ENCODE measurements around the gene STXBP1.

STXBP1 gene

GRCh38 chr9:127712371-127712770 lies 100.3 kb downstream of the STXBP1 start:
- no peak for DNase-seq (ENCODE audit: low read depth in 3 of 3, low spot score in 1 of 3)

GRCh38 chr9:127712867-127713266 lies 100.8 kb downstream of the STXBP1 start:
- no peak for DNase-seq (ENCODE audit: low read depth in 3 of 3, low spot score in 1 of 3)

- DNase-seq (ENCODE audit: low read depth in 3 of 3, low spot score in 1 of 3): no peak
These were observed 102.1 kb downstream of the STXBP1 start for GRCh38 chr9:127714020-127714750.

GRCh38 chr9:127714951-127715469 lies 102.9 kb downstream of the STXBP1 start:
- no peak for DNase-seq (ENCODE audit: low read depth in 3 of 3, low spot score in 1 of 3)

- peak; percentile 83 to 95 (median 86) for DNase-seq (ENCODE audit: low read depth in 3 of 3, low spot score in 1 of 3)
These were observed 103.6 kb downstream of the STXBP1 start, which contains the start of the genes PTRH1 and TTC16 for GRCh38 chr9:127715470-127716337. Gene PTRH1, minus strand, starts transcription at chr9:127715663. Its CDS starts 24 bp downstream, at chr9:127715639. Gene TTC16, plus strand, starts transcription at chr9:127716079. Its CDS starts 67 bp downstream, at chr9:127716146.

- DNase-seq (ENCODE audit: low read depth in 3 of 3, low spot score in 1 of 3): no peak
These were observed 104.3 kb downstream of the STXBP1 start for GRCh38 chr9:127716412-127716811.

GRCh38 chr9:127717766-127718165 lies 105.7 kb downstream of the STXBP1 start:
- no peak for DNase-seq (ENCODE audit: low read depth in 3 of 3, low spot score in 1 of 3)

GRCh38 chr9:127720031-127720864 lies 108.2 kb downstream of the STXBP1 start:
- no peak for DNase-seq (ENCODE audit: low read depth in 3 of 3, low spot score in 1 of 3)

GRCh38 chr9:127720865-127721227 lies 108.8 kb downstream of the STXBP1 start:
- DNase-seq (ENCODE audit: low read depth in 3 of 3, low spot score in 1 of 3): no peak

- no peak for DNase-seq (ENCODE audit: low read depth in 3 of 3, low spot score in 1 of 3)
These were observed 109.3 kb downstream of the STXBP1 start for GRCh38 chr9:127721391-127721821.

GRCh38 chr9:127722055-127722745 lies 110.1 kb downstream of the STXBP1 start:
- DNase-seq (ENCODE audit: low read depth in 3 of 3, low spot score in 1 of 3): no peak

GRCh38 chr9:127723013-127723412 lies 110.9 kb downstream of the STXBP1 start:
- no peak for DNase-seq (ENCODE audit: low read depth in 3 of 3, low spot score in 1 of 3)

GRCh38 chr9:127723444-127723843 lies 111.4 kb downstream of the STXBP1 start:
- DNase-seq (ENCODE audit: low read depth in 3 of 3, low spot score in 1 of 3): no peak

GRCh38 chr9:127724012-127724411 lies 111.9 kb downstream of the STXBP1 start:
- DNase-seq (ENCODE audit: low read depth in 3 of 3, low spot score in 1 of 3): no peak

GRCh38 chr9:127726871-127727270 lies 114.8 kb downstream of the STXBP1 start:
- no peak for DNase-seq (ENCODE audit: low read depth in 3 of 3, low spot score in 1 of 3)

GRCh38 chr9:127728808-127729207 lies 116.7 kb downstream of the STXBP1 start:
- no peak for DNase-seq (ENCODE audit: low read depth in 3 of 3, low spot score in 1 of 3)

- no peak for DNase-seq (ENCODE audit: low read depth in 3 of 3, low spot score in 1 of 3)
These were observed 117.6 kb downstream of the STXBP1 start for GRCh38 chr9:127729522-127730256.

- no peak for DNase-seq (ENCODE audit: low read depth in 3 of 3, low spot score in 1 of 3)
These were observed 118.2 kb downstream of the STXBP1 start for GRCh38 chr9:127730262-127730661.

- DNase-seq (ENCODE audit: low read depth in 3 of 3, low spot score in 1 of 3): no peak
These were observed 118.8 kb downstream of the STXBP1 start for GRCh38 chr9:127730799-127731410.
